Cardiac muscle cell (in vitro differentiated cells and primary cell): ENCODE results near the gene GYPC. TPM values are rescaled to one million over a fixed set of nuclear protein-coding genes. Genes with fewer than 3 reads are reported as not detected.

Experiments
- DNase-seq, 2 donors: peaks; one replicate each; pipeline versions ENCODE4 v3.0.0 to v3.0.0-alpha.2; 2010 to 2017; ENCODE audit warnings: low read depth in 1 of 2, low spot score in 1 of 2
- H3K27ac ChIP-seq: fragments of 200-600 bp; sonication (generic); 2 replicates; pipeline ENCODE4 v1.5.1; 2016
- H3K27me3 ChIP-seq: fragments of 200-600 bp; sonication (generic); 2 replicates; pipeline ENCODE4 v1.6.0; 2016; ENCODE audit warnings: control low read depth
- H3K36me3 ChIP-seq: fragments of 200-600 bp; sonication (generic); 2 replicates; pipeline ENCODE4 v1.5.1; 2016; ENCODE audit warnings: control low read depth
- H3K4me1 ChIP-seq: fragments of 200-600 bp; sonication (generic); 2 replicates; pipeline ENCODE4 v1.8.1; 2017; ENCODE audit warnings: low read depth, mild to moderate bottlenecking, mixed run types
- H3K4me3 ChIP-seq: fragments of 200-600 bp; sonication (generic); 2 replicates; pipeline ENCODE4 v1.5.1; 2016; ENCODE audit warnings: mild to moderate bottlenecking
- H3K9me3 ChIP-seq: fragments of 200-600 bp; sonication (generic); 2 replicates; pipeline ENCODE4 v1.5.1; 2017; ENCODE audit warnings: low read depth, mild to moderate bottlenecking, control low read depth
- CTCF ChIP-seq: IDR thresholded peaks from 2 replicates; pipeline ENCODE4 v1.5.1; 2012; ENCODE audit warnings: low read depth, mild to moderate bottlenecking, low read length
- polyA plus RNA-seq: library from polyadenylated mRNA; unstranded; fragments of >200 nt; fragmentation: Nextera tagmentation; extraction: Ambion mirVana; gene quantifications from 2 replicates; pipeline ENCODE4 v1.2.1, GENCODE V29; 2016
- total RNA-seq: library from RNA; depleted of rRNA; stranded (reverse); fragments of >200 nt; gene quantifications from 2 replicates; pipeline ENCODE4 v1.2.3, GENCODE V29; 2016

Gene GYPC
- total and polyA plus RNA-seq, 2 experiments from 2014 or later = 45.6 to 69.7 TPM

- peak in 1 of 2 donors; percentile 96 for DNase-seq
- Histone ChIP-seq H3K4me3 (peak overlapping the region; percentile 43), H3K9me3 (no peaks in the 10 kb centered on the region), H3K36me3 (no peaks in the 10 kb centered on the region), H3K27ac (peak overlapping the region; percentile 89), H3K4me1 (peaks cover 49% of the 10 kb centered on the region), H3K27me3 (no peaks in the 10 kb centered on the region)
- TF ChIP-seq CTCF = no peak
Observed at GRCh38 chr2:126657148-126657635, 1.2 kb downstream of the GYPC start.

- peak overlapping the region; percentile 89 for H3K27ac ChIP-seq
Observed at GRCh38 chr2:126657636-126658318, 1.8 kb downstream of the GYPC start.

GRCh38 chr2:126658319-126658904 lies 2.5 kb downstream of the GYPC start:
- H3K4me1 ChIP-seq = peaks cover 49% of the 10 kb centered on the region
- H3K9me3 ChIP-seq = no peaks in the 10 kb centered on the region
- no peak for TF ChIP-seq CTCF
- no peaks in the 10 kb centered on the region for H3K27me3 ChIP-seq
- H3K36me3 ChIP-seq = no peaks in the 10 kb centered on the region
- peak overlapping the region; percentile 89 for H3K27ac ChIP-seq
- no peak overlapping the region for H3K4me3 ChIP-seq
- no peak for DNase-seq

More at GRCh38 chr2:126657636-126658318, 1.8 kb downstream of the GYPC start:
- Histone ChIP-seq H3K27me3 (no peaks in the 10 kb centered on the region), H3K9me3 (no peaks in the 10 kb centered on the region), H3K36me3 (no peaks in the 10 kb centered on the region), H3K4me3 (no peak overlapping the region), H3K4me1 (peaks cover 49% of the 10 kb centered on the region)
- peak; percentile 76 to 99 for DNase-seq
- TF ChIP-seq CTCF = no peak

- peak; percentile 10 for TF ChIP-seq CTCF
- H3K9me3 ChIP-seq = no peaks in the 10 kb centered on the region
- H3K36me3 ChIP-seq = no peaks in the 10 kb centered on the region
- peaks cover 49% of the 10 kb centered on the region for H3K4me1 ChIP-seq
- no peak overlapping the region for H3K4me3 ChIP-seq
- DNase-seq = peak; percentile 77 to 88
- peak overlapping the region; percentile 89 for H3K27ac ChIP-seq
- H3K27me3 ChIP-seq = no peaks in the 10 kb centered on the region
Observed at GRCh38 chr2:126658905-126659561, 3.1 kb downstream of the GYPC start.

- Histone ChIP-seq H3K36me3 (no peaks in the 10 kb centered on the region), H3K4me1 (peaks cover 54% of the 10 kb centered on the region), H3K27me3 (no peaks in the 10 kb centered on the region), H3K4me3 (no peak overlapping the region), H3K9me3 (no peaks in the 10 kb centered on the region), H3K27ac (peak overlapping the region; percentile 89)
- DNase-seq = no peak
- no peak for TF ChIP-seq CTCF
Observed at GRCh38 chr2:126659562-126660467, 3.9 kb downstream of the GYPC start.
